Activated T-cell treated with anti-CD3 and anti-CD28 coated beads, Interleukin-2, amount 50 U/mL, for 48 hours (primary cell): ENCODE data around the gene MATN1.

Experiments used
- DNase-seq, 2 experiments: peaks; one replicate each; pipeline ENCODE4 v3.0.0-alpha.2; 2020

MATN1 gene

DNA sequence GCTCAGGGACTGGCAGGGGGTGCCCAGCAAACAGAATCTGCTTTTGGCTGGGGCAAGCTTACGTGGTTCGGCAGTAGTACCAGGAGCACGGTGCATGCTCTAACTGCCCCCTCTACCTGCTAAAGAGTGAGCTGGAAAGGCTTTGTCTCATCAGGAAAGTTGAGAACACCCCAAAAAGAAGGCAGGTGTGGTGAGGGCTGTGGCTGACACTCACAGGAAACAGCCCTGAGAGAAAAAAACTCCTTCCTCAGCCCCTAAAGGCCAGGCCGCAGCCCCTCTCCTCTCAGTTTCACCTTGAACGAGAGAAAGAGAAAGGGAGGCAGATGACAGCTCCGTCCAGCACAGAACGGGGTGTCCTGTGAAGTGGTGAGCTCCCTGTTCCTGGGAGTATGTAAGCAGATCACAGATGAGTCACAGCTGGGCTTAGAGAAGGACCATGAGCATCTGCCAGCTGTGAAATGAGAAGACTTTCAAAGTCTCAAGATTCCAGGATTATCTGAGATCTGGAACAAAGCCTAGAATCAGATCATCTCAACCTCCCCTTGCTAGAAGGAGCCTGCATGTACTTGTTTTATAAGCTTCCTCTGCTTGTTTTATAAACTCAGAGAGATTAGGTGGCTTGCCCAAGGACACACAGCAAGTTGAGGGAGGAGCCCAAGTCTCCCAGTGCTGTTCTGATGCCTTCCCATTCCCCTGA lies 20.8 kb upstream of the MATN1 start:
- peak; percentile 63 to 66 for DNase-seq

DNA sequence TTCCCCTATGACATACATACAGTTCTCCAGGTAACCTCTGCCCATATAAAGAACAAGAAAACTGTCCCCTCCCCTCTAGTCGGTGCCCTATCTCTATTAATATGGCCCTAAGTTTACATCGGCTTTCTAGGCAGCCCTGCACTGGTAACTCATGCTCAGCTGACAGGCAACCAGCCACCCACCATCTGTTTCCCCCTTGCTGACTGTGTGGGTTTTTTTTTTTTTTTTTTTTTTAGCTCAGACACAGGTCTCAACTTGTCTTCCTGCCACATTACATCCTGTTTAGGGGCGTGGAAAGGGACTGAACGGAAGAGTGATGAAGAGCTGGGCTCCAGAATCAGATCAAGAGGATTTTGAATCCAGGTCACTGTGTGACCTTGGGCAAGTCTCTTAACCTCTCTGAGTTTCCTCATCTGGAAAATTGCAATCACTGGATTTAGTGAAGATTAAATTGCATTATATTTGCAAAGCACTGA lies 20.2 kb upstream of the MATN1 start:
- DNase-seq, result peak; percentile 59 to 64

DNA sequence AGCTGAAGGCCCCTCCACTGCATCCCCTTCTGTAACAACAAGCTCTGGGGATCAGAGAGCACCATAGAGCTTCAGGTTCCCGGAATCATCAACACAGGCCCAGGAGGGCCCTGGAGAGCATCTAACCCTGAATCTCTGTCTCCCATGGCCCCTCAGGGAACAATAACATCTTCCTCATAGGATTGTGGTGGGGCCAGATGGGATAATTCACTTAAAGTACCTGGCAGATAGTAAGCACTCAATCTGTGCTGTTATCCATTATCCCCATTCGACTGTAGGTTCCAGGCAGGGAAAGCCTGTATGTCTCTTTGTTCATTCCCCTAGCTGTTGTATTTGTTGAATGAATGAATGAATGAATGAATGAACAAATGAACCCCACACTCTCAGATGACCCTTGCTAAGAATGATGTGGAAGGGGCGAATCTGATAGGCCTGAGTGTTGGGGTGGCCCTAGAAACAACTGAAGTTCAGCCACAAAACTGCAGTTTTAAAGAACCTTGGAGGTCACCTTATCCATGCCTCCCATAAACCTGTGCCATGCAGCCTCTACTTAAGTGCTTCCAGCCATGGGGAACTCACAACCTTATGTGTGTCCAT lies 19.7 kb upstream of the MATN1 start:
- no peak for DNase-seq

DNA sequence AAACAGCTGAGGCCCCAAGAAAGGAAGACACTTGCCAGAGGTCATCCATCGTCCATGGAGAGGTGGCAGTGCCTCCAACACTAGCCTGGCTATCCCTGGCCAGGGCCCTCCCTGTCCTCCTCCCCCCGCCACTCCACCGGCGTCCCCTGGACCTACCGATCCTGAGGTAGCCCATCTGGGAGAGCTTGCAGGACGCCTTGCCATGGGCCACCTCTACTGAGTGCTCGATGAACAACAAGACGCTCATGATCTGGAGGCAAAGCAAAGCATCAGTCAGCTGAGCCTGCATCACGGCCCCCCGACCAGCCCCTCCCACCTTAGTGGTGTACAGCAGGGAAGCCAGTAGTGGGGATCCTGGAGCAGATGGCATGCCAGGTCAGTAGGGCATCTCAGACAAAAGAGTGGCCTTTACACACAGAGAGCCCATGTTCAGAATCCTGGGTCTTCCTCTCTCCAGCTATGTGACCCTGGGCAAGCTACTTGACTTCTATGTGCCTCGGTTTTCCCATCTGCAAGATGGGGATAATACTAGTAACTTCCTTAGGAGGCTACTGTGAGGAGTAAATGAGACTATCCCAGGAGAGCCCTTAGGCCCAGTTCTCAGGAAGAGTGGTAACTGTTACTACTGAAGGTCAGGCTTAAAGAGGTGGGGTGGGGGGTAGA lies 19.0 kb upstream of the MATN1 start:
- no peak for DNase-seq

DNA sequence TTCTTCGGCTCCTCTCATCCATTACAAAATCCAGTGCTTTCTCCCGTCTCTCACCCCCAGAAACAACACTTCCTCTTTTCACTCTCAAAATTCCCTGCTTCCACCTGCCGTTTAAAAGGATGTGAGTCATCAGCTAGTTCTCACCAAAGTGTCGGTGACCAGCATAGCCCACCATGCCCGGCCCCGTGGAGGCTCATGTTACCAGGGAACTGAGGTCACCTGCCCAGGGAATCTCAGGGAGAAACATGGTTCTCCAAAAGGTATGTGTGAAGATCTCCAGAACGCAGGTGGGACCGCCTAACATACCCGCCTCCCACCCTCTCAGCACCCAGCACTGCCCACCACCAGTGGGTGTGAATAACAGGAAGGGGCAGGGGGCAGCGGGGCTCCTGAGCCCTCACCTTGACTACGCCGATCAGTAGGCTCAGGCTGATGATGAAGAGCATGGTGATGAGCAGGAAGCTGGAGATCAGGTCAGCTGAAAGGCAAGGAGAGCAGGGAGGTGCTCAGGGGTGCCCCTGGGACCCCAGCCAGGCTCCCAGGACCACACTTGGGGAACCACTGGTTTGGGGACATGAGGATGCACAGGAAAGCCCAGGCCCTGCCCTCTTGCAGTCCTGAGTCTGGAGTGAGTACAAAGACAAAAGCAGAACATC lies 18.0 kb upstream of the MATN1 start:
- no peak for DNase-seq

GRCh38 chr1:30740251-30741238 lies 17.2 kb upstream of the MATN1 start:
- DNase-seq, result no peak

DNA sequence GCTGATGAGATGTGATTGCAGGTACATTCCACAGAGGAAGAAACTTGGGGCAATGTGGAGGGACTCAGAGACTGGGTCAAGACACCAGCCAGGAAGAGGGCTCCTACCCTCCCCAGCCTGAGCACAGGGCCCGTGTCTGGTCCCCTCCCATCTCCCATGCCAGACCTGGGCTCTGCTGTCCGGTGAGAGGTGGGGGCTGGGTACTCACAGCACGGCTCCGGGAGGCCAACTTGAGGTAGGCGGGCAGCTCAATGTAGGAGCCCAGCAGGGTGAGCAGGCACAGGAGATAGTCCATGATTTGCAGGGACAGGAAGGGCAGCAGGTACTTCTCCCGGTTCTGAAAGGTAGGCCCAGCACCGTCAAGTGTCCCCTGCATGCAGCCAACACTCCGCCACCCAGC lies 16.2 kb upstream of the MATN1 start:
- no peak for DNase-seq

DNA sequence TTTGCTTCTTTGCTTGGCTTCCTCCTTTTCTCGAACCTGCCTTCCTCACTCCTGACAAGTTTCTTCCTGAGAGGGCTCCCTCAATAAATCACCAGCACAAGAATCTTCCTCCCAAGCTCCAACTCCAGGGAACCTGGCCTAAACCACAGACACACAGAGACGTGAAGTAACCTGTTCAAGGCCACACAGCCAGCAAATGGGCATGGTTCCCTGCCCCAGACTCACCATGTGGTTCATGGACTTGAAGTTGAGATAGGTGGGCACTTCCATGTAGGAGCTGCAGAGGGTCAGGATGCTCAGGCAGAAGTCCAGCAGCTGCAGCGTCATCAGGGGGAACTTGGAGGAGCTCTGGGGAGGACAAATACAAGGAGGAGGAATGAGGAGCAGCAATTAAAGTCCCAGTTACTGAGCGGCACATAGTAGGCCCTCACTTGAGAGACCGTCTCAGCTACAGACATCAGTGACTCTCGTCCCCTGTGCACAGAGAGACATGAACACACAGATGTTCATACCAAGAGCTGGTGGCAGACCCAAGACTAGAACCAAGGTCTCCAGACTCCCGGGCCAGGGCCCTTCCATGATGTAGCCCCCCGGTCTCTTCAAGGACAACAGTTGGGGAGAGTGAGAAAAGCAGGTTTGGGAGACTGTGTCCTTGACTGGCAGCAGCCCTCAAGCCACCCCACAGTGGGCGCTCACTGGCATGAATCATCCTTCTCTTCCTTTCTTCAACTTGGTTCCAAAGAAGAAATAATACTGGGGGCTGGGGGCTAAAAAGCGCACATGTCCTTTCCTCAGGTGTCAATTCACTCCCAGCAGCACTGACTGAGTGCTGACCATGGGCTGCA lies 15.6 kb upstream of the MATN1 start:
- no peak for DNase-seq

- DNase-seq, result no peak
Observed at GRCh38 chr1:30738040-30738714, 14.8 kb upstream of the MATN1 start.

DNA sequence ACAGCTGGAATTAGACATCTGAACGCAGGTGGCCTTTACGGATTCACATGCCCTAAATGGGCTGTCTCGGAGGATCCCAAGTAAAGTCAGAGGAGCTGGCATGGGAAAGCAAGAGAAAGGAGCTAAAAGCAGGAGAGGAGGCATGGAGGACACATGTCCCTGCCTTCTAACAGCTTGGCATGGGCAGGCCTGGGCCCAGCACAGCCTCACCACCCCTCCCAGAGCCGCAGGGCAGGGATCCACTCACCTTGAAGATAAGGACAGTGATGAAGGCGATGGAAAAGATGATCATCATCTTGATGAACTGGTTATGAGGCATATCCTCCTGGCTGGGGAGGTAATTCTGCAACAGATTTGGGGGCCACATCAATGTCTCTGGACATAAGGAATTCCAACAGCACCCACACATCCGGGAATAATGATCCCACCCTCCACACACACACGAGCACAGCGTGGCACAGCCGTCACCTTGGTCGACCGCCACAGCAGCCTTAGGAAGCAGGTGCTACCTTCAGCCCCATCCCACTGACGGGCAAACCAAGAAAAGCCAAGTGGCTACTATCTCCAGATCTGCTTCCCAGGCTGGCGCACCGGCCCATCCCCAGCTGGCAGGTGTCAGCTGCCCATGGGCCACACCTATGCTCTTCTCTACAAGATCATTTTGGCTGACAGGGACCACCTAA lies 14.1 kb upstream of the MATN1 start:
- no peak for DNase-seq

DNA sequence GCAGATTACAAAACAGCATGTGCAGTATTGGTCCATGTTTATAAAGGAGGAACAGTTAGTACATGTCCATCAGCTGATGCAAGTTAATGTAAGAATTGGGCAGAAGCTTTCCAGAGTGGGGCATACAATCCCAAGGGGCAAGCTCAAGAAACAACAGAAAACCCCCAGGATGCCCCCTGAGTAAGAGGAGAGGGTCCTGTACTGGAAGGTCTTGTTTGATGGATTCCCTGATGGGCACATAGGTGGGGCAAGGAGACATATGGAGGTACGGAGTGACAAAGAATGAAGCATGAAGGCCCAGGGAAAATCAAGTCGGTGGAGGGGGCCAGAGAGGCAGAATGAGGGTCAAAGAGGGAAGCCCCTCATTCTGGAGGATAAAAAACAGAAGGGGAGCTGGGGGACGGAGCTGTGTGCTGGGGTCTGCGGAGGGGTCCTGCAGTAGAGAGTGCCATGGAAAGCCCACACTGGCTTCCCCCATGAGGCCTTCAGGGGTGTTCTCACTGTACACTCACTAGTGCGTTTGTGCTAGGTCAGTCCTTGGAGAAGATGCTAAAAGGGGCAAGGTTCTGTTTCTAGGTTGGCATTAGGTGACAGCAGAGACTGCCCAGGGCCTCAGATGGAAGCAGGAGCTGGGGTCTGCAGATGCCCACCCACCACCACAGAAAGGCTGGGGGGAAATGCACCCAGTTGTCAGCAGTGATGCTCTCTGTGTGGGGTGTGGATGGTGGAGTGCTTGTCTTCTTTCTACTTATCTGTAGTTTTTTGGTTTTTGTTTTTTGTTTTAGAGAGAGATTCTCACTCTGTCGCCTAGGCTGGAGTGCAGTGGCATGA lies 12.5 kb upstream of the MATN1 start:
- no peak for DNase-seq

GRCh38 chr1:30735124-30735523 lies 11.7 kb upstream of the MATN1 start:
- DNase-seq, result no peak

GRCh38 chr1:30734580-30734979 lies 11.2 kb upstream of the MATN1 start:
- DNase-seq, result no peak

GRCh38 chr1:30734106-30734505 lies 10.7 kb upstream of the MATN1 start:
- no peak for DNase-seq

DNA sequence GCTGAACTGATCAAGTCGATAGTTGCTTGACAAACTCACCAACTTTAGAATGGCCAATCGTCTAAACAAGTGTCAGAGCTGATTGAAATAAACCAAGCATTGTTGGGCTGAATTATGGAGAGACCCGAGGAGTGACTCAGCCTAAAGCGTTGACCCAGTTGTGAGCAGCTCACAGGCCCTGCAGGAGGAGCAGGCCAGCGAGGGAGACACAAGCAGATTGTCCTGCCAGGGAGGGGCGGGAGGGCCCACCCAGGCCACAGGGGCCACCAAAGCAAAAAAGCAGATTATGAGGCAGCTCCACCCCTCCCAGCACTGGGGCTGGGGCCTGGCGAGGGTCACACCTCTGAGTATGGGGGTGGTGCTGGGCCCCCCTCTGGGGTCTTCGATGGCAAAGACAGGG lies 10.1 kb upstream of the MATN1 start:
- no peak for DNase-seq

- DNase-seq, result no peak
Observed at GRCh38 chr1:30732277-30732996, 9.1 kb upstream of the MATN1 start.

- peak; percentile 32 to 38 for DNase-seq
Observed at GRCh38 chr1:30731806-30732276, 8.5 kb upstream of the MATN1 start.

DNA sequence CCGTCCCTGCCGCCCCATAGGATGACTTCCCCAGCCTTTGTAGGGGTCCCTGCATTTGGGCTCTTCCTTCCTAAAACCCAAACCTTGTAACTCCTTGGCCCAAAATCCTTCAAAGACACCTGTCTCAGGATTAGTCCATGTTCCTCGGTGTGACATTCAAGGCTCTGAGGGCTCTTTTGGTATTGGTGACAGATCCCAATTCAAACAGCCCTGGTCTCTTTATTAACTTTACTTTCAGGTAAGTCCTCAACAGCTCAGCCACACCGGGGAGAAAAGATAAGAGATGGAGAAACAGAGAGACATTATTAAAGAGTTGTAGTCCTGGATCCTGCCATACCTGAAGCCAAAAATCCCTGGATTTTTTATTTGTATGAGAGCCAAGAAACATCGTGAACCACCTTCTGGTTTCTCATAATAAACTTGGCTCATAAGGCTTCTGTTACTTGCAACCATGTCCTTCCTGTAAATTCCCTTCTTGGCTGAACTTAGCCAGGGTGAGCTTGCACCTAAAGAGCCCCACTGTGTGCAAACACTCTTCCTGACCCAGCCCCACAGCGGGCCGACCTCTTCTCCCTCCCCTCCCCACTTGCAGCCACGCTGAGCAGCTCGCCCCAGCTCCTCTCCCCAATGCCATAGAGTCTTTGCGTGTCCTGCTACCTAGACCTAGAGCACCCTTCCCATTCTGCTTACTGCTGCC lies 7.9 kb upstream of the MATN1 start:
- no peak for DNase-seq
